GM12801 (cell line): ENCODE measurements around the gene FAM20C.

ENCODE experiments used
- TF ChIP-seq, protein P1 (sequence below): IDR thresholded peaks from one replicate; pipeline ENCODE4 v1.5.1; 2011; ENCODE audit warnings: control low read depth; ENCODE audit not compliant: insufficient read length; ENCODE audit errors: extremely low read depth

The FAM20C gene

DNA sequence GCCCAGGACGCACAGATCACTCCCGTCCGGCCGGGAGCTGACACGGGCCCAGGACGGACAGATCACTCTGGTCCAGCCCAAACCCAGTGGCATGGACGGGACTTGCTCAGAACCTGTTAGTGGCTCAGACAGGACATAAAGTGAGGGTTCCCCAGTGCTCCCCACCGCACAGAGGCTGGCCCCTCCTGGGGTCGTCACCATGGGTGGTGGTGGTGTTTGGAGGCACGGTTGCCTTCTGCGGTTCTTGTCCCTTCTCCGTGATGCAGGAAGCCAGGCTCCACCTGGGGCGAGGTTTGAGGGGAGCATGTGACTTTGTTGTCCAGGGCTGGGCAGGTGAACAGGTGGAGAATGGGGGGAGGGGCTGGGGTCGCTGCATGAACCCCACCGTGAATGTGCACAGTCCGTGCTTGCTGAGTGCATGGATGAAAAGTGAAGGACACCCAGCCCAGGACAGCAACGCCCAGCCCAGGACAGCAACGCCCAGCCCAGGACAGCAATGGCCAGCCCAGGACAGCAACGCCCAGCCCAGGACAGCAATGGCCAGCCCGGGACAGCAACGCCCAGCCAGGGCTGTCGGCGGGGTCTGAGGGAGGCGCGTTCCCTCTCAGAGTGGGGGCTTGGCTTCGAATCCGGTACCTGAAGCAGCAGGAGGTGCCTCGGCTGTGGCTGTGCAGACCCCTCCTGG is 26.7 kb downstream of the FAM20C start:
- TF ChIP-seq, protein P1, sequence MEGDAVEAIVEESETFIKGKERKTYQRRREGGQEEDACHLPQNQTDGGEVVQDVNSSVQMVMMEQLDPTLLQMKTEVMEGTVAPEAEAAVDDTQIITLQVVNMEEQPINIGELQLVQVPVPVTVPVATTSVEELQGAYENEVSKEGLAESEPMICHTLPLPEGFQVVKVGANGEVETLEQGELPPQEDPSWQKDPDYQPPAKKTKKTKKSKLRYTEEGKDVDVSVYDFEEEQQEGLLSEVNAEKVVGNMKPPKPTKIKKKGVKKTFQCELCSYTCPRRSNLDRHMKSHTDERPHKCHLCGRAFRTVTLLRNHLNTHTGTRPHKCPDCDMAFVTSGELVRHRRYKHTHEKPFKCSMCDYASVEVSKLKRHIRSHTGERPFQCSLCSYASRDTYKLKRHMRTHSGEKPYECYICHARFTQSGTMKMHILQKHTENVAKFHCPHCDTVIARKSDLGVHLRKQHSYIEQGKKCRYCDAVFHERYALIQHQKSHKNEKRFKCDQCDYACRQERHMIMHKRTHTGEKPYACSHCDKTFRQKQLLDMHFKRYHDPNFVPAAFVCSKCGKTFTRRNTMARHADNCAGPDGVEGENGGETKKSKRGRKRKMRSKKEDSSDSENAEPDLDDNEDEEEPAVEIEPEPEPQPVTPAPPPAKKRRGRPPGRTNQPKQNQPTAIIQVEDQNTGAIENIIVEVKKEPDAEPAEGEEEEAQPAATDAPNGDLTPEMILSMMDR, result no peak

DNA sequence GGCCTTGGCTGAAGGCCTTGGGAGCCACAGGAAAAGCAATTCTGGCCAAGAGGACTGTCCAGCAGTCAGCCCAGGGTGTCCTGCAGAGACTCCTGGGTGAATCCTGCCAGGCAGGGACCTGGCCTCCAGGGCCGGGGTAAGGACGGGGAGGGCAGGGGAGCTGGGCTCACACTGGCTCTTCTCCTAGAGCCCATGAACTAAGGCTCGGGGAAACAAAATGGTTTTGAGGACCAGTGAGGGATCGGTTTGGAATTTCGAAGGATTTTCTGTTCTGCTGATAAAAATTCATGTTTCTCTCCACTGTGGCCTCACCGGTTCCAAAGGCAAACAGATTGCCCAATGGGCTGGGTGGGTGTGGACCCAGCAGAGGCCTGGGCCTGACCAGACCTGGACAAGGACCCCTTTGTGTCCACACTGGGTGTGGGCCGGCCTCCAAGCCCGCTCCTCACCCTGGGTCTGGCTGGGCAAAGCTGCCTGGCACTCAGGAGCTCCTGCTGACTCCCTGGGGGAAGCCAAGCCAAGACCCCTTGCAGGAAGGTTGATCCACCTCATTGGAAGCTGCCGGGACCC is 27.3 kb downstream of the FAM20C start:
- TF ChIP-seq, protein P1, result no peak

- TF ChIP-seq, protein P1, result no peak
Observed at GRCh38 chr7:220151-220841, 27.9 kb downstream of the FAM20C start.

- TF ChIP-seq, protein P1, result no peak
Observed at GRCh38 chr7:221978-222715, 29.8 kb downstream of the FAM20C start.

DNA sequence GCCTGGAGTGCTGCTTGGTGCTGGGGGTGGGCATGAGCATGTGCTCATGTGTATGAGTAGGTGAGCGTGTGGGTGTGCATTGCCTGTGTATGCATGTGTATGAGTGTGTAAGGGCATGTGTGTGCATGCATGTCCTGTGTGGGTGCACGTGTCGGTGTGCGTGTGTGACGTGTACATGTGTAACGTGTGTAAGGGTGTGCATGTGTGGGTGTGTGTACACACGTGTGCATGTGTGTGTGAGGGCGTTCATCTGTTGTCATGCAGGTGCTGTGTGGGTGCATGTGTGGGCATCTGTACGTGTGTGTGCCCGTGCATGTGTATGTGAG is 30.3 kb downstream of the FAM20C start:
- TF ChIP-seq, protein P1, result no peak

DNA sequence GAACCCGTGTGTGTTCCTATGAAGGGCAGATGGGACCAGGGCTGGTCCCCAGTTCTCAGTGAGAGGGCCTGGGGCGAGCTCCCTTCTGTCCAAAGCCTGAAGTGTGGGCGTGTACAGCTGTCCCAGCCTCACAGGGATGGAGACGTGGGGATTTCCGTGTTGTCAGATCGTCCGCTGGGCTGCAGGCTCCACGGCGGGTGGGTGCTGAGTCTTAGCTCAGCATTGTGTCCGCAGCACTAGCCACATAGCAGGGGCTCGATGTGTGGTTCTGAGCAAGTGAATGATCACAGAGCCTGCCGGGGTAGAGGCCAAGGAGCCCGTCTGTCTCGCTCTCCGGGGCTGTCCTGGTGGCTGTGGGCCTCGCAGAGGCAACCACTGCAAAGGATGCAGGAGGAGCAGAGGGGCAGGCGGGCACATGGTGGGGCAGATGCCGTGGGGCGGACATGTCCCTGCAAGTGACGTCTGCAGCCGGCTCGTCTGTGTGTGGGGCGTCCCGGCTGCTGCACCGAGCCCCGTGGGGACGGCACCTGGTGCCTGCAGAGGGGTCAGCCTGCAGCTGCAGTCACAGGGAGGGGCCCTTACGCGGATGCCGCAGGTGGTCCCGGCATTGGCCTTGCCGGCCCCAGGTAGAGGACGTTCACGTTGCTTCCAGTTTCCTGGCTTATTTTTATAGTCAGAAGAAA is 30.9 kb downstream of the FAM20C start:
- TF ChIP-seq, protein P1, result no peak

DNA sequence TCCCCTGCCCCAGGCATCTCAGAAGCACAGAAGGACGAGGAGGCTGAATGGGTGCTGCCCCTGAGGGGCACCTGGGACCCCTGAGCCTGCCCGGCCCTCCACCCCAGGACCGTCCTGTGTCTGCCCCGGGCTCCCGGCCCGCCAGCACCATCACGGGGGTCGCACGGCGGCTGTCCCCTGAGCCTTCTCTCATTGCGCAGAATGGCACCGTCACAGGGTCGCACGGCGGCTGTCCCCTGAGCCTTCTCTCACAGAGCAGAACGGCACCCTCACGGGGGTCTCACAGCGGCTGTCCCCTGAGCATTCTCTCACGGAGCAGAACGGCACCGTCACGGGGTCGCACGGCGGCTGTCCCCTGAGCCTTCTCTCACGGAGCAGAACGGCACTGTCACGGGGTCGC is 31.5 kb downstream of the FAM20C start:
- TF ChIP-seq, protein P1, result no peak
